IMR-90 (cell line): ENCODE measurements around the gene DOK6. TPM values are rescaled to one million over a fixed set of nuclear protein-coding genes. Genes with fewer than 3 reads are reported as not detected.

Experiments
- ATAC-seq: fragments of 200-7000 bp; cut with Tn5 transposase; 2 replicates; pipeline ENCODE4 v1.9.1; 2020; ENCODE audit warnings: low read depth, mild to moderate bottlenecking, moderate library complexity
- BruUV-seq: library from RNA; stranded (reverse); fragments of 400-500 nt; replicated peaks from 2 replicates; lab custom pipeline; 2021; lab: Mats Ljungman, UMichigan
- CTCF ChIA-PET: fragments of 300-600 bp; formaldehyde crosslinking; extraction: SDS; loops from one replicate; lab custom pipeline; 2021; ENCODE audit warnings: antibody characterized with exemption; lab: Yijun Ruan, JAX
- POLR2A ChIA-PET: fragments of 300-600 bp; sonication (Branson Sonifier 250); formaldehyde crosslinking; loops from one replicate; lab custom pipeline; 2022; ENCODE audit warnings: antibody characterized with exemption; ENCODE audit not compliant: unreplicated experiment; lab: Charles Lee
- DNase-seq: peaks from one replicate; pipeline ENCODE4 v3.0.0; 2013
- H2AFZ ChIP-seq: replicated peaks from 2 replicates; pipeline ENCODE3; 2013; ENCODE audit warnings: low read length, mild to moderate bottlenecking; ENCODE audit not compliant: poor library complexity
- H2AK5ac ChIP-seq: 2 replicates; pipeline ENCODE4 v1.6.1; 2013; ENCODE audit warnings: low read depth, low read length, inconsistent platforms
- H2AK9ac ChIP-seq: replicated peaks from 2 replicates; pipeline ENCODE3; 2013; ENCODE audit warnings: mild to moderate bottlenecking, low read depth, low read length, moderate library complexity; ENCODE audit not compliant: poor library complexity
- H2BK120ac ChIP-seq: 2 replicates; pipeline ENCODE4 v1.6.1; 2013; ENCODE audit warnings: low read depth, low read length, inconsistent platforms
- H2BK15ac ChIP-seq: 3 replicates; pipeline ENCODE4 v1.6.1; 2013; ENCODE audit warnings: low read depth, low read length, inconsistent platforms
- H2BK20ac ChIP-seq: 2 replicates; pipeline ENCODE4 v1.6.1; 2013; ENCODE audit warnings: low read depth, mild to moderate bottlenecking, inconsistent platforms, low read length, moderate library complexity
- H2BK5ac ChIP-seq: 2 replicates; pipeline ENCODE4 v1.6.1; 2013; ENCODE audit warnings: mild to moderate bottlenecking, low read depth, low read length, inconsistent platforms; ENCODE audit not compliant: poor library complexity, severe bottlenecking
- H3K14ac ChIP-seq: replicated peaks from 2 replicates; pipeline ENCODE4 v1.6.1; 2013; ENCODE audit warnings: low read depth, low read length, inconsistent platforms
- H3K18ac ChIP-seq: 2 replicates; pipeline ENCODE4 v1.6.1; 2013; ENCODE audit warnings: low read depth, low read length, control low read depth
- H3K23ac ChIP-seq: 2 replicates; pipeline ENCODE4 v1.6.1; 2013; ENCODE audit warnings: low read depth, low read length, inconsistent platforms
- H3K27ac ChIP-seq: 2 replicates; pipeline ENCODE4 v1.5.1; 2013; ENCODE audit warnings: mild to moderate bottlenecking, control low read depth, low read length; ENCODE audit not compliant: insufficient read depth
- H3K27me3 ChIP-seq: 2 replicates; pipeline ENCODE4 v1.6.1; 2013; ENCODE audit warnings: low read length; ENCODE audit not compliant: control insufficient read depth, insufficient read depth
- H3K36me3 ChIP-seq: 2 replicates; pipeline ENCODE4 v1.6.1; 2013; ENCODE audit warnings: low read length, mixed read lengths; ENCODE audit not compliant: control insufficient read depth, insufficient read depth
- H3K4ac ChIP-seq: 2 replicates; pipeline ENCODE4 v1.6.1; 2013; ENCODE audit warnings: low read depth, low read length, inconsistent platforms
- H3K4me1 ChIP-seq: 2 replicates; pipeline ENCODE4 v1.6.1; 2013; ENCODE audit warnings: low read length, mixed read lengths; ENCODE audit not compliant: control insufficient read depth, insufficient read depth
- H3K4me2 ChIP-seq: 2 replicates; pipeline ENCODE4 v1.6.1; 2013; ENCODE audit warnings: low read depth, mild to moderate bottlenecking, control low read depth, low read length, moderate library complexity
- H3K4me3 ChIP-seq: 2 replicates; pipeline ENCODE4 v1.5.1; 2013; ENCODE audit warnings: low read depth, mild to moderate bottlenecking, control low read depth, low read length, moderate library complexity; ENCODE audit not compliant: insufficient read depth
- H3K56ac ChIP-seq: 2 replicates; pipeline ENCODE4 v1.6.1; 2013; ENCODE audit warnings: low read length, inconsistent platforms; ENCODE audit not compliant: insufficient read depth; ENCODE audit errors: extremely low read depth
- H3K79me1 ChIP-seq, 2 experiments: 2 replicates each; pipeline ENCODE4 v1.6.1; 2013; ENCODE audit warnings: low read length in 2 of 2, inconsistent platforms in 1 of 2, low read depth in 1 of 2
- H3K9ac ChIP-seq: 2 replicates; pipeline ENCODE4 v1.6.1; 2013; ENCODE audit warnings: low read depth, low read length, control low read depth
- H3K9me1 ChIP-seq: 2 replicates; pipeline ENCODE4 v1.6.1; 2013; ENCODE audit warnings: low read length, inconsistent platforms; ENCODE audit not compliant: insufficient read depth
- H3K9me3 ChIP-seq: 2 replicates; pipeline ENCODE4 v1.6.1; 2013; ENCODE audit warnings: low read length; ENCODE audit not compliant: control insufficient read depth, insufficient read depth
- H4K20me1 ChIP-seq: 2 replicates; pipeline ENCODE4 v1.6.1; 2013; ENCODE audit warnings: low read length, inconsistent platforms; ENCODE audit not compliant: insufficient read depth
- H4K5ac ChIP-seq: 2 replicates; pipeline ENCODE4 v1.6.1; 2013; ENCODE audit warnings: mild to moderate bottlenecking, low read depth, low read length, control low read depth
- H4K8ac ChIP-seq, 2 experiments: 2 replicates each; pipeline ENCODE4 v1.6.1; 2013; ENCODE audit warnings: low read depth in 2 of 2, low read length in 2 of 2, control low read depth in 1 of 2, inconsistent platforms in 1 of 2
- H4K91ac ChIP-seq: 2 replicates; pipeline ENCODE4 v1.6.1; 2013; ENCODE audit warnings: low read depth, low read length, inconsistent platforms; ENCODE audit not compliant: insufficient read depth
- MAZ ChIP-seq: IDR thresholded peaks from 2 replicates; pipeline ENCODE4 v1.6.1; 2012; ENCODE audit warnings: low read depth, mild to moderate bottlenecking, low read length, improper control_type of control experiment, moderate library complexity, borderline replicate concordance
- RAD21 ChIP-seq: IDR thresholded peaks from 2 replicates; pipeline ENCODE4 v1.6.1; 2012; ENCODE audit warnings: low read length, improper control_type of control experiment
- RFX5 ChIP-seq: IDR thresholded peaks from 2 replicates; pipeline ENCODE4 v1.8.0; 2012; ENCODE audit warnings: low read depth, mild to moderate bottlenecking, low read length, moderate library complexity
- WGBS, 2 experiments: methylation state at CpG; one replicate each; pipeline versions ENCODE4 v1.1.5 to v1.1.7; 2013; ENCODE audit warnings: missing lambda C conversion rate in 2 of 2; ENCODE audit not compliant: insufficient read length in 1 of 2; ENCODE audit errors: extremely low coverage in 2 of 2; 5-methylcytosine and 5-hydroxymethylcytosine counted together
- dilution Hi-C: fragments of 300-500 bp; cut with HindIII; formaldehyde crosslinking; loops from one replicate; pipeline ENCODE4 v1.14.3; 2018; ENCODE audit warnings: low sequenced_read_pairs; ENCODE audit not compliant: unreplicated experiment
- in situ Hi-C: fragments of 300-500 bp; cut with MboI; formaldehyde crosslinking; loops from 3 replicates; pipeline ENCODE4 v1.14.3; 2019; ENCODE audit warnings: low sequenced_read_pairs, inconsistent platforms, mixed read lengths
- intact Hi-C: fragments of 100-400 bp; cut with micrococcal nuclease; formaldehyde crosslinking; loops from 2 replicates; pipeline ENCODE4 v1.10.0; 2022
- polyA plus RNA-seq, 3 experiments: library from polyadenylated mRNA; depleted of rRNA; stranded (reverse); fragments of >200 nt; gene quantifications; 2 replicates each; pipeline ENCODE4 v1.2.3, GENCODE V29; 2012; ENCODE audit warnings: low replicate concordance in 1 of 3
- total RNA-seq: library from RNA; depleted of rRNA; stranded (reverse); fragments of >200 nt; gene quantifications from 2 replicates; pipeline ENCODE4 v1.2.3, GENCODE V29; 2012
- TF ChIP-seq, protein P1 (sequence below): fragments of 150-350 bp; IDR thresholded peaks from 2 replicates; pipeline ENCODE4 v1.6.1; 2017; ENCODE audit warnings: mild to moderate bottlenecking, antibody characterized with exemption, low read length, low read depth
- TF ChIP-seq, protein P2 (sequence below): conservative IDR thresholded peaks from 2 replicates; pipeline ENCODE4 v1.5.1; 2012; ENCODE audit warnings: mild to moderate bottlenecking, low read depth, low read length, improper control_type of control experiment

Gene DOK6
- total and polyA plus RNA-seq, 2 of the 4 experiments (the other 2 are of a cell fraction): 1.9 to 2.7 TPM

- Histone ChIP-seq H3K4ac (no peak overlapping the region), H4K8ac (no peak overlapping the region), H3K23ac (no peak overlapping the region), H2AK5ac (no peak overlapping the region), H4K5ac (no peak overlapping the region), H3K4me3 (no peak overlapping the region), H3K56ac (no peak overlapping the region), H3K36me3 (no peaks in the 10 kb centered on the region), H3K9ac (no peak overlapping the region), H2BK20ac (no peak overlapping the region), H3K4me1 (no peaks in the 10 kb centered on the region), H3K14ac (no peak overlapping the region), H3K18ac (no peak overlapping the region), H2BK15ac (no peak overlapping the region), H3K4me2 (no peak overlapping the region), H3K27ac (no peak overlapping the region), H4K91ac (no peak overlapping the region), H3K27me3 (no peaks in the 10 kb centered on the region), H2AFZ (no peak overlapping the region), H3K9me3 (no peaks in the 10 kb centered on the region), H2AK9ac (no peak overlapping the region), H3K9me1 (no peaks in the 10 kb centered on the region), H4K20me1 (no peaks in the 10 kb centered on the region), H2BK120ac (no peak overlapping the region), H2BK5ac (no peak overlapping the region), H3K79me1 (no peaks in the 10 kb centered on the region)
- DNase-seq (no peak), ATAC-seq (no peak)
- TF ChIP-seq, protein P1, sequence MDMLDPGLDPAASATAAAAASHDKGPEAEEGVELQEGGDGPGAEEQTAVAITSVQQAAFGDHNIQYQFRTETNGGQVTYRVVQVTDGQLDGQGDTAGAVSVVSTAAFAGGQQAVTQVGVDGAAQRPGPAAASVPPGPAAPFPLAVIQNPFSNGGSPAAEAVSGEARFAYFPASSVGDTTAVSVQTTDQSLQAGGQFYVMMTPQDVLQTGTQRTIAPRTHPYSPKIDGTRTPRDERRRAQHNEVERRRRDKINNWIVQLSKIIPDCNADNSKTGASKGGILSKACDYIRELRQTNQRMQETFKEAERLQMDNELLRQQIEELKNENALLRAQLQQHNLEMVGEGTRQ: no peak
- TF ChIP-seq RFX5: no peak
- TF ChIP-seq RAD21: no peak
- no peak for TF ChIP-seq MAZ
- TF ChIP-seq, protein P2, sequence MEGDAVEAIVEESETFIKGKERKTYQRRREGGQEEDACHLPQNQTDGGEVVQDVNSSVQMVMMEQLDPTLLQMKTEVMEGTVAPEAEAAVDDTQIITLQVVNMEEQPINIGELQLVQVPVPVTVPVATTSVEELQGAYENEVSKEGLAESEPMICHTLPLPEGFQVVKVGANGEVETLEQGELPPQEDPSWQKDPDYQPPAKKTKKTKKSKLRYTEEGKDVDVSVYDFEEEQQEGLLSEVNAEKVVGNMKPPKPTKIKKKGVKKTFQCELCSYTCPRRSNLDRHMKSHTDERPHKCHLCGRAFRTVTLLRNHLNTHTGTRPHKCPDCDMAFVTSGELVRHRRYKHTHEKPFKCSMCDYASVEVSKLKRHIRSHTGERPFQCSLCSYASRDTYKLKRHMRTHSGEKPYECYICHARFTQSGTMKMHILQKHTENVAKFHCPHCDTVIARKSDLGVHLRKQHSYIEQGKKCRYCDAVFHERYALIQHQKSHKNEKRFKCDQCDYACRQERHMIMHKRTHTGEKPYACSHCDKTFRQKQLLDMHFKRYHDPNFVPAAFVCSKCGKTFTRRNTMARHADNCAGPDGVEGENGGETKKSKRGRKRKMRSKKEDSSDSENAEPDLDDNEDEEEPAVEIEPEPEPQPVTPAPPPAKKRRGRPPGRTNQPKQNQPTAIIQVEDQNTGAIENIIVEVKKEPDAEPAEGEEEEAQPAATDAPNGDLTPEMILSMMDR: no peak
- dilution Hi-C loops: no loop called here
- intact Hi-C loops: no loop called here
- BruUV-seq: no TSS peak
- in situ Hi-C loops: no loop called here
- ChIA-PET CTCF (no interaction called here), POLR2A (no interaction called here)
- no CpG with 5 or more reads among the region's 4 CpGs for WGBS, 2 experiments
Measured at GRCh38 chr18:69763002-69763401, 362.3 kb downstream of the DOK6 start.
